Left renal cortex interstitium (tissue), 4 donors: ENCODE measurements around the gene NMRAL1. TPM values are rescaled to one million over a fixed set of nuclear protein-coding genes. Genes with fewer than 3 reads are reported as not detected.

Experiments
- DNase-seq, 4 donors: peaks; one replicate each; pipeline ENCODE4 v3.0.0-alpha.2; 2013; ENCODE audit warnings: low read depth in 4 of 4, low spot score in 2 of 4, missing footprints in 1 of 4
- polyA plus RNA-seq, 4 donors: library from polyadenylated mRNA; unstranded; fragments of 120-200 nt; gene quantifications; one replicate each; pipeline ENCODE4 v1.2.1, GENCODE V29; 2013; ENCODE audit not compliant: insufficient read length in 4 of 4

The NMRAL1 gene
- polyA plus RNA-seq, 4 donors, result 37.7 to 50.6 (median 44.1) TPM

DNA sequence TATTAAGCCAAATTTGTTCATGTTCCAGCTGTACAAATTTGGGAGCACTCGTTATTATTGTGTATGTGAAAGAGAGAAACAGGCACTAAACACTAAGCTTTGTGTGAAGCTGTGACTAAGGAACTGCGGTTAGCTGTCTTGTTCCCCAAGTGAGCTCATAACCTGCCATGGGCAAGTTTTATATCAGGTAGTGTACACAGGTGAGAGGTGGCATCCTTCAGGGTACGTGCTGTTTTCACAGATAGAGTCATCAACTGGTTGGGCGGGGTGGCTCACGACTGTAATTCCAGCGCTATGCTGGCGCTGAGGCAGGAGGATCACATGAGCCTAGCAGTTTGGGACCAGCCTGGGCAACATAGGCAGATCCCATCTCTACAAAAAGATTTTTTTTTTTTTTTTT lies 45.9 kb downstream of the NMRAL1 start:
- no peak for DNase-seq

DNA sequence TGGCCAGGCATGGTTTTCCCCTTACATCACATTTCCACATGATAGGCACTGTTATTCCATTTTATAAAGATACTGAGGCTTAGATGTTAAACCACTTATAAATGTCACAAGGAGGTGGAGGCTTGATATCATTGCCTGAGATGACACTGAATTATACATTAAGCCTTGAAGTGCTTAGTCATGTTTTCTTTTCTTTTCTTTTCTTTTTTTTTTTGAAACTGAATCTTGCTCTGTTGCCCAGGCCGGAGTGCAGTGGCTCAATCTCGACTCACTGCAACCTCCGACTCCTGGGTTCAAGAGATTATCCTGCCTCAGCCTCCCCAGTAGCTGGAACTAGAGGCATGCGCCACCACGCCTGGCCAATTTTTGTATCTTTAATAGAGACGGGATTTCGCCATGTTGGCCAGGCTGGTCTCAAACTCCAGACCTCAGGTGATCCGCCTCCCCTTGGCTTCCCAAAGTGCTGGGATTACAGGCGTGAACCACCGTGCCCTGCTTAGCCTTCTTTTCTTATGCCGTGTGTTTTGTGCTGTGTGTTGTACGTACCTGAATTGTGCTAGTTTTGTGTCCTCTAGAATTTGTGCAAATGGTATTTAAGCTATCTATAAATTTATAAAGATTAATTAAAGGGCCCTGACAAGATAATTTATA lies 47.6 kb downstream of the NMRAL1 start:
- no peak for DNase-seq

DNA sequence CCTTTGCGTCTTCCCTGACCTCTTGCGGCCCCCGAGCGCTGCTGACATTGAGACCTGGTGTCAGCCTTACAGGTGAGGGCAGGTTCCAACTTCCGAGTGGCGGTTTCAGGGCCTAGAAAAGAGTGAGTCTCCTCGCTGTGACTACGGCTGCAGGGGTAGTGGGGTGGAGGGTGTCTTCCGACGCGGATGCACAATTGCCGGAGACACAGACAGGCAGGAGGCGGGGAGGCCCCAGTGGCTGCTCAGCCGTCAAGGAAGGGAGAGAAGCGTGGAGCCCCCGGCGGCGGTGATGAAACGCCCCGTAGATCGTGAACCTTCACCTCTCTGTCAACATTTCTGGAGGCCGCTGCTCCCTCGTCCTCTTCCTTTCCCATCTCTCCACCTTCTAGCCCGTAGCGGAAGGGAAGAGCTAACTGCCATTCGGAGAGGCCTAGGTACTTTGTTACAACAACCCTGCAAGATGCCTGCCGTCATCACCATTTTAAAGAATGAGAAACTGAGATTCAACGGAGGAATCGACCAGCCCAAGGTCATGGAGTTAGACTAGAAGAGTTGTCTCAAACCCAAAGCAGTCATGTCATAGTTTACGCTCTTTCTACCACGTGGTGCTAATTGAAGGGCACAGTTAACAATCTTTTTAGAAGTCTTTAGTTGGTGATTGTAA lies 48.3 kb downstream of the NMRAL1 start:
- DNase-seq, result no peak

DNA sequence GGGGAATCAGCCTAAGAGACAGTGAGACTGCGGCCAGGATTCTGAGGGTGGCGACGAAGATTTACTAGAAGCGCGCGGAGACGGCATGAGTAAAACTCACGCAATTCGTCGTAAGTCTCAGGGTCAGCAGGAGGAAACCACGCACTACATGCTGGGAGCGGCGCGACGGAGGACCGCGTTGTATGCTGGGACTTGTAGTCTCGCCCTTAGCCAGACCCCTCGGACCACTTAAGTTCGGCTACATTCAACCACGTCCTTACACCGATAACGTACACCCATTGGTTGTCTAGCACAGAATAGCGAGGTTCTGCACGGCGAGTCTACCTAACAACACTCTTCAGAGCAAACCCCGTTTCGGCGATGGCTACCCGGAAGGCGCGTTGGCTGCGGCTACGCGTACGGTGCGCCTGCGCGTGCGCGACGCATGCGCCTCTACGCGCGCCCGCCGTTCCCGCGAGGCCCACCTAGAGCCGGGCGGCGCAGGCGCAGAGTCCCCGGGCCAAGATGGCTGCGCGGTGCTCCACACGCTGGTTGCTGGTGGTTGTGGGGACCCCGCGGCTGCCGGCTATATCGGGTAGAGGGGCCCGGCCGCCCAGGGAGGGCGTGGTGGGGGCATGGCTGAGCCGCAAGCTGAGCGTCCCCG lies 48.9 kb downstream of the NMRAL1 start, which contains the start of gene DNAJA3:
TSS of gene DNAJA3 (plus strand) at position 491 of the 643 bp plus-strand sequence. CDS start at position 505, 14 bp downstream.
- DNase-seq, result peak; percentile 88 to 98 (median 92)

DNA sequence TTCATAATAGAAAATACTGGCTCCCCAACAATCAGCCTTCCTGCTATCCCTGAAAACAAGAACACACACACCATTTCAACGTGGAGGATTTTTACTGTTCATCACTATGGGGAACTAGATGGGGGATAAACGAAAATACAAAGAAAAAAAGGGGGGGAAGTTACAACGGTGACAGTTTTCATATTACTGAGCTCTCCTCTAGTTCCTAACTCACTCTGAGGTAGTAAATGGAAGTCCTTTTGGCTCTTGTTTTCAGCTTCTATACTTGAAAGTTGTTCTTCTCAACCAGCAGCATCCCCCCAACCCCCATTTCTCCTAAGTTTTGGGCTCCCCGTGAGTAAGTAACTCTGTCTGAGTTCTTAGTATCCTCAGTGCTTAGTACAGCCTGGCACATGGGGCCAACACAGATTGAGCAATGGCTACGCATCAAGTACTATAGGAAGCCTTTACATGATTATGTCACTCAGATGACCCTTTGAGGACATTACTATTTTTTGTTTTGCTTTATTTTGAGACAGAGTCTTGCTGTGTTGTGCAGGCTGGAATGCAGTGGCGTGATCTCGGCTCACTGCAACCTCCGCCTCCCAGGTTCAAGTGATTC lies 53.8 kb downstream of the NMRAL1 start:
- DNase-seq, result no peak

DNA sequence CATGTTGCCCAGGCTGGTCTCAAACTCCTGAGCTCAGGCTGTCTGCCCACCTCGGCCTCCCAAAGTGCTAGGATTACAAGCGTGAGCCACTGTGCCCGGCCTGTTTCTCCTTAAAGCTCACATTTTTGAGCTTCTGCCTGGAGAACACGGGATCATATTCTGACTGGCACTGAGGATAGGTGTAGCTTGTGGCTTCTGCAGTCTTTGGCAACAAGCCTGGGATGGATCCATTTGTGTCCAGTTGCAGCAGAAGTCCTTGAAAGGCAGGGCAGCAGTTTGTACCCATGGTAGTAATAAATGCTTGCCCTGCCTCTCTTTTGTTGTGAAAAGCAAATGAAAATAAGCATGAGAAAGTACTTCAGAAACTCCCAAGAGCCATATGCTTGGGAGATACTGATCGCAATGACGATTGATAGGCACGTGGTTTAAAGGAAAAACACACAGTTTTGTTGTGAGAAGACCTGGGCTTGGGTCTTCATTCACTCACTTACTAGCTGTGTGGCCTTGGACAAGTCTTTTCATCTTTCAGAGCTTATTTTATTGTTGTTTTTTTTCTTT lies 54.9 kb downstream of the NMRAL1 start:
- no peak for DNase-seq

DNA sequence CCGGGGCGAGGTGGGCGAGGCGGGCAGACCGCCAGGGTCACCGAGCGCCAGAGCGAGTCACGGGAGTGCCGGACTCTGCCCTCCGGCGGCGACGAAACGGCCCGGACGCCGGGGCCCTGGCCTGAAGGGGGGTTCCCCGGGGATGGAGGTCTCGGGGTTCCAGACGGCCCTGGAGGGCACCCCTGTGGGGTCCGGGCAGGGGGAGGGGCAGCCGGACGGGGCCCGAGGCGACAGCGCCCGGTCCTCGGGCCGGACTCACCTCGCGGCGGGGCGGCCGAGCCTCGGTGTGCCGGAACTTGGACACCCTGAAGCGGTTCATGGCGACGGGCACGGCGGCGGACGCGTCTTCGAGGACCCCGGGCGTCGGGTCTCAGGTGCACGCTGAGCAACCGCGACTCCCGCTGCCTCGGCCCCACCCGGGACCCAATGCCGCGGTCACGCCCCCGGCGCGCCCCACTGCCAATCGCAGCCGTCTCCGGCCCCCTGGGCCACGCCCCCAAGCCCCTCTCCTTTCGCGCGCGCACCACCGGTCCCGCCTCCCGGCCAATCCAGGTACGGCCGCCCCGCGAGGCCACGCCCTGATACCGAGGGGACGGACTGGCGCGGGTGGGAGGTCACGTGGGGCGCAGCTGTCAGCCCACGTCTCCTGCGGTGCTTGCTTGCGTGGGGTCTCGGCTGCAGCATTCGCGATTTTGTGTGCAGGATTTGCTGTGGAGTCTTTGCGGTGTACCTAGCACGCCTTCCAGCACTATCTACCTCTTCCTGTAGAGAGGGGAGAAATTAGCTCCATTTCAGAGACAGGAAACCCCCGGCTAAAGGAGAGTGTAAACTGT lies 58.0 kb downstream of the NMRAL1 start, which contains the start of gene CORO7:
TSS of gene CORO7 (minus strand) at position 397 of the 833 bp plus-strand sequence. CDS start at position 319, 78 bp downstream.
- peak in 2 of 4 donors; percentile 64 to 83 for DNase-seq

DNA sequence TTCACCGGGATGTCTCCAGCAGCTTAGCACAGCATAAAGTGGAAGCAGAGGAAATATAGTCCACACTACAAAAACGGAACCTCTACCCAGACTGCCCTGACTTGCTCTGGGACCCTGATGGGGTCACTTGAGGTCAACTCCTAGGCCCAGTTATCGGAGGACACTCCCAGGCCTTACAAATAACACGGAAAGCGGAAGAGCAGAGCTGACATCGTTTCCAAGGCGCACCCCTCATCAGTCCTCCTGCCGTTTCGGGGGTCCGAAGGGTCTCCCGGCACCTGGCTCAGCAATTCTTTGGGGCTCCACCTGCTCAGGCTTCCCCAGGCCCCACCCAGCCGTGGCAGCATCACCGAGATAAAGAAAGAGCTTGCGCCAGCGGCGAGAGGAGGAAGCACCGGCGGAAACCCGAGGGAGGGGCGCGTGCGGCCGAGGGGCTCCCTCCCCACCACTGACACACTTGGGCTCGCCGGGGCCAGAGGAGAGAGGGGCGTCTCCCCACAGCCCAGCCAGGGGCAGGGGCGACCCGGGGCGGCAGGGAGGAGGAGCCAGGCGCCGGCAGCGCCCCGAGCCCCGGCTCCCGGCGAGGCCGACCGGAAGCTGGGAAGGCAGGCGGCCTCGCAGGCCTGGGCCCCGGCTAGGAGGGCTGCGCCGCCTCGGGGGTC lies 58.8 kb downstream of the NMRAL1 start:
- no peak for DNase-seq

DNA sequence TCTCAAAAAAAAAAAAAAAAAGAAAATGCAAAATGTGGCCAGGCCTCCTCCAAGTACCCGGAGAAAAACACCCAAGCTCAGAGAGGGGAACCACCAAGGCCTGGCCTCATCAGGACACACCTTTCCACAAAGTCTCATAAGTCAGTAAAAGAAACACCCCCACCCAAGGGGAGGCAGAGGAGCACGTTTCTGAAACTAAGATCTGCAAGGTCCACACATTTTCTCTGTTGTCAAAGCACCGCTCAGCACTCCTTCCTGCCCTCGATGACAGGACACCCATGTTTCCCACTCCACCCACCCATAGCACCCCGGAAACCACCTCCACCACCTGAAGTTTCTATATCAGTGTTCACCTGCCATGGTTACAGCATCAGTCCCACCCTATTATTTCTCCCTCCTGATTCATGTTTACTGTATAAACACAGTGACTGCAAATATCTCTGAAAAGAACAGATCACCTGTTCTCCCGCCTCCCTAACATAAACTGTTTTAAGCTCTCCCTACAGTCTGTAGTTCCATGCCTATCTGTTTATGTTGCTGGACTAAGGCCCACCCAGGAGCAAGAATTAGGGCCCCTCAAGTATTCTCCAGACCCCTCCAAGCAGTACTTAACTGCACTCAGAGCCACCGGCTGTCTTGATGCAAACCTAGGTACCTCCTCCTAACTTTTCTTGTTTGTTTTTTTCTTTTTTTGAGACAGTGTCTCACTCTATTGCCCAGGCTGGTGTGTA lies 60.1 kb downstream of the NMRAL1 start:
- DNase-seq, result no peak

DNA sequence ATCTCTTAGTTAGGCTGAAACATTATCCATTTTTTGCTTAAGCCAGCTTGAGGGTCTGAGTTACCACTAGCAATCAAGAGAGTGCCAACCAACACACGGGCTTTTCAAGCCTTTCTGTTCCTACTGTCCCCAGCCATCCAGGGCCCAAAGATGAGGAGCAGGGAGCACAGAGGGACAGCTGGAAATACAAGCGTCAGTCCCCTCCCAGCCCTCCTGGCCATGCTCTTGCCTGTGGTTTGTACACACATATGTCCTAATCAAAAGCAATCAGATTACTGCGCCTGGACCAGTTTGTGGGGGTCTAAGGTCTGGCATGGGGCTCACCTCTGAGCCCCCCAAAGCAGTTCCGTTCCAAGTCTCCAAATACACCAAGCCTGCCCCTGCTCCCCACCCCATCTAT lies 61.6 kb downstream of the NMRAL1 start:
- no peak for DNase-seq

DNA sequence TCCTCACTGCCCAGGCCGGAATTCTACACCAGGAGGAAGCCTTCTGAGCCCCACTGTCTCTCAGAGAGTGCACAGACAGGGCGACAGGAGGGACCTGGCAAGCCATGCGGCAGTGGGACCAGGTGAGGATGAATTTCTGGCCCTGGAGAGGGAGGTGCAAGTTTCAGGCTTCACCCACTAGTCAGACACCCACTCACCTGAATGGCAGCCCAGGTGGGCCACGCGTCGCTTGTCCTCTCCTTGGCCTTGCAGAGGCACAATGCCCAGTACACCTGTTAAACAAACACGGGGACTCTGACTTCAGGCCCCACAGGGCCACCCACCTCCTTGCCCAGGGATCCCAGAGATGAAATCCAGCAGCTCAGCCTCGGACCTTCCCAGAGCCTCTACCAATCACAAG lies 62.3 kb downstream of the NMRAL1 start:
- no peak for DNase-seq

Other genes with a start within 250 kb of the NMRAL1 start
- 1 to 10 TPM in 3 of 4 donors, under 1 TPM in 1; 0.88 to 1.6 (median 1.1) TPM for gene SRL, start 232.5 kb downstream of the NMRAL1 start, polyA plus RNA-seq
- 10 to 100 TPM; 18.3 to 25.8 (median 23.3) TPM for gene TFAP4, start 201.6 kb downstream of the NMRAL1 start, polyA plus RNA-seq
- 10 to 100 TPM; 32.5 to 59.1 (median 48.3) TPM for gene GLIS2, start 158.6 kb downstream of the NMRAL1 start, polyA plus RNA-seq
- 10 to 100 TPM; 16.7 to 34.2 (median 30.6) TPM for gene PAM16, start 123.3 kb downstream of the NMRAL1 start, polyA plus RNA-seq
- gene VASN, start 102.8 kb downstream of the NMRAL1 start, polyA plus RNA-seq, result 10 to 100 TPM; 33.7 to 76.0 (median 60.9) TPM
- 10 to 100 TPM; 14.1 to 24.9 (median 21.6) TPM for gene CORO7, start 58.0 kb downstream of the NMRAL1 start, polyA plus RNA-seq
- 10 to 100 TPM; 36.4 to 47.8 (median 40.1) TPM for gene DNAJA3, start 48.8 kb downstream of the NMRAL1 start, polyA plus RNA-seq
- 10 to 100 TPM; 48.9 to 56.0 (median 53.3) TPM for gene HMOX2, start 1.8 kb upstream of the NMRAL1 start, polyA plus RNA-seq
- 10 to 100 TPM; 28.0 to 30.7 (median 30.6) TPM for gene CDIP1, start 64.1 kb upstream of the NMRAL1 start, polyA plus RNA-seq
- under 1 TPM; 0.23 to 0.43 (median 0.31) TPM for gene C16orf96, start 81.7 kb upstream of the NMRAL1 start, polyA plus RNA-seq
- 10 to 100 TPM in 3 of 4 donors, 1 to 10 TPM in 1; 10.0 to 30.7 (median 23.6) TPM for gene UBALD1, start 140.3 kb upstream of the NMRAL1 start, polyA plus RNA-seq
- 10 to 100 TPM; 38.4 to 71.1 (median 61.0) TPM for gene MGRN1, start 150.2 kb upstream of the NMRAL1 start, polyA plus RNA-seq
- gene NUDT16L1, start 218.9 kb upstream of the NMRAL1 start, polyA plus RNA-seq, result 10 to 100 TPM; 37.0 to 66.3 (median 49.7) TPM